B cell (primary cell): ENCODE results near the gene UBE2G2. TPM values are rescaled to one million over a fixed set of nuclear protein-coding genes. Genes with fewer than 3 reads are reported as not detected.

Experiments used
- ATAC-seq: fragments of 200-7000 bp; cut with Tn5 transposase; one replicate; pipeline ENCODE4 v1.10.0; 2021; ENCODE audit warnings: low read depth, mild to moderate bottlenecking, moderate number of reproducible peaks, moderate library complexity
- CTCF ChIA-PET: fragments of 350-600 bp; sonication (Branson Sonifier 250); formaldehyde crosslinking; loops from one replicate; lab custom pipeline; 2021; ENCODE audit warnings: antibody characterized with exemption, inconsistent platforms; lab: Charles Lee
- POLR2A ChIA-PET: fragments of 350-600 bp; sonication (Branson Sonifier 250); formaldehyde crosslinking; loops from one replicate; lab custom pipeline; 2021; ENCODE audit warnings: antibody characterized with exemption; lab: Charles Lee
- DNase-seq: peaks from one replicate; pipeline ENCODE4 v3.0.0; 2013
- H2AFZ ChIP-seq: 2 replicates; pipeline ENCODE4 v1.6.1; 2012; ENCODE audit warnings: mild to moderate bottlenecking, low read depth, low read length; ENCODE audit not compliant: insufficient read depth, poor library complexity, severe bottlenecking
- H3K27ac ChIP-seq, 2 donors: 1 replicate in 1 of 2; 2 replicates in 1 of 2; pipeline ENCODE4 v1.5.1; 2012 to 2013; ENCODE audit warnings: low read length in 2 of 2, mild to moderate bottlenecking in 2 of 2, moderate library complexity in 1 of 2
- H3K27me3 ChIP-seq, 4 experiments: fragments of 200-600 bp in 1 of 4; sonication (generic) in 1 of 4; replicated peaks in 1 of 4; 1 replicate in 2 of 4; 2 replicates in 2 of 4; pipeline versions ENCODE4 v1.6.1 to v1.7.0; 2013 to 2016; ENCODE audit warnings: low read length in 3 of 4, mild to moderate bottlenecking in 2 of 4, mixed read lengths in 1 of 4, moderate library complexity in 1 of 4; ENCODE audit not compliant: insufficient read depth in 4 of 4, control insufficient read depth in 3 of 4; ENCODE audit errors: control extremely low read depth in 1 of 4
- H3K36me3 ChIP-seq, 2 experiments: replicated peaks in 1 of 2; 1 replicate in 1 of 2; 2 replicates in 1 of 2; pipeline versions ENCODE4 v1.6.1 to v1.7.1; 2013; ENCODE audit warnings: low read length in 1 of 2; ENCODE audit not compliant: insufficient read depth in 2 of 2, control insufficient read depth in 1 of 2; ENCODE audit errors: control extremely low read depth in 1 of 2, extremely low read depth in 1 of 2
- H3K4me1 ChIP-seq, 2 donors: fragments of 200-600 bp in 1 of 2; sonication (generic) in 1 of 2; 1 replicate in 1 of 2; 2 replicates in 1 of 2; pipeline versions ENCODE4 v1.5.1 to v1.6.1; 2013 to 2017; ENCODE audit warnings: low read length in 2 of 2; ENCODE audit not compliant: control insufficient read depth in 2 of 2, insufficient read depth in 2 of 2
- H3K4me2 ChIP-seq: replicated peaks from 2 replicates; pipeline ENCODE3; 2012; ENCODE audit warnings: mild to moderate bottlenecking, low read depth, low read length; ENCODE audit not compliant: poor library complexity, severe bottlenecking
- H3K4me3 ChIP-seq, 5 experiments: fragments of 200-600 bp in 1 of 5; sonication (generic) in 1 of 5; 1 replicate in 3 of 5; 2 replicates in 2 of 5; pipeline versions ENCODE4 v1.5.1 to v1.7.0; 2011 to 2016; ENCODE audit warnings: low read length in 4 of 5, mild to moderate bottlenecking in 4 of 5, low read depth in 2 of 5, control low read depth in 1 of 5, moderate library complexity in 1 of 5; ENCODE audit not compliant: insufficient read depth in 1 of 5; ENCODE audit errors: control extremely low read depth in 1 of 5, extremely low read depth in 1 of 5
- H3K79me2 ChIP-seq: fragments of 200-600 bp; sonication (generic); one replicate; pipeline ENCODE4 v1.6.0; 2016; ENCODE audit warnings: low read length; ENCODE audit not compliant: control insufficient read depth, insufficient read depth
- H3K9ac ChIP-seq: fragments of 200-600 bp; sonication (generic); 2 replicates; pipeline ENCODE4 v1.6.1; 2017; ENCODE audit warnings: mild to moderate bottlenecking, low read length, moderate library complexity
- H3K9me3 ChIP-seq, 3 donors: one replicate each; pipeline versions ENCODE4 v1.6.1 to v1.7.1; 2013; ENCODE audit warnings: low read length in 2 of 3; ENCODE audit not compliant: control insufficient read depth in 2 of 3, insufficient read depth in 1 of 3; ENCODE audit errors: control extremely low read depth in 1 of 3
- H4K20me1 ChIP-seq: 2 replicates; pipeline ENCODE4 v1.6.0; 2012; ENCODE audit warnings: mild to moderate bottlenecking, low read length; ENCODE audit not compliant: insufficient read depth, control insufficient read depth, poor library complexity, severe bottlenecking
- H3K27ac Mint-ChIP-seq: one replicate; pipeline ENCODE4 v1.8.0; 2021; ENCODE audit warnings: mixed read lengths
- H3K27me3 Mint-ChIP-seq: one replicate; pipeline ENCODE4 v1.8.0; 2021; ENCODE audit warnings: mixed read lengths
- H3K4me1 Mint-ChIP-seq: one replicate; pipeline ENCODE4 v1.8.0; 2021; ENCODE audit warnings: mixed read lengths
- H3K4me3 Mint-ChIP-seq: one replicate; pipeline ENCODE4 v1.8.0; 2021; ENCODE audit warnings: mixed read lengths
- H3K9me3 Mint-ChIP-seq: one replicate; pipeline ENCODE4 v1.8.0; 2022; ENCODE audit warnings: mixed read lengths; ENCODE audit not compliant: insufficient read depth
- CTCF ChIP-seq: fragments of 200-600 bp; IDR thresholded peaks from one replicate; pipeline ENCODE4 v1.8.0; 2022; ENCODE audit warnings: antibody characterized with exemption, mild to moderate bottlenecking
- EZH2 ChIP-seq: IDR thresholded peaks from 2 replicates; pipeline ENCODE4 v1.6.1; 2012; ENCODE audit warnings: borderline replicate concordance, low read depth, mild to moderate bottlenecking, moderate library complexity, low read length; ENCODE audit not compliant: insufficient read depth, poor library complexity, severe bottlenecking
- WGBS: methylation state at CpG from one replicate; pipeline ENCODE4 v1.1.5; 2013; ENCODE audit warnings: missing lambda C conversion rate; ENCODE audit not compliant: insufficient coverage; 5-methylcytosine and 5-hydroxymethylcytosine counted together
- intact Hi-C: fragments of 100-400 bp; cut with micrococcal nuclease; formaldehyde crosslinking; loops from one replicate; pipeline ENCODE4 v1.10.0; 2022
- polyA plus RNA-seq: library from polyadenylated mRNA; depleted of rRNA; stranded (reverse); fragments of >200 nt; gene quantifications from 2 replicates; pipeline ENCODE4 v1.2.3, GENCODE V29; 2012
- total RNA-seq, 2 donors: library from RNA; stranded (reverse); fragments of 120-200 nt in 1 of 2; gene quantifications; 1 replicate in 1 of 2; 2 replicates in 1 of 2; pipeline versions ENCODE4 v1.2.3 to v1.2.4, GENCODE V29; 2013 to 2022

The UBE2G2 gene
- total and polyA plus RNA-seq, 2 donors (not counting 1 experiment from before 2014, with no cell fraction given), result 96.4 to 109 TPM

- Histone ChIP-seq H3K79me2 (peaks cover 58% of the 10 kb centered on the region), H3K4me2 (no peak overlapping the region), H3K36me3 (peaks cover 0 to 12% of the 10 kb centered on the region in 2 experiments), H3K27ac (no peak overlapping the region), H4K20me1 (peaks cover 70% of the 10 kb centered on the region), H3K9me3 (peaks cover 0 to 3% (median 0%) of the 10 kb centered on the region in 3 donors), H2AFZ (no peak overlapping the region), H3K9ac (no peak overlapping the region), H3K4me1 (peaks cover 5 to 16% of the 10 kb centered on the region in 2 donors), H3K4me3 (no peak overlapping the region), H3K27me3 (no peaks in the 10 kb centered on the region)
- peaks cover 12% of the 10 kb centered on the region for H3K4me1 Mint-ChIP-seq
- no peak for ATAC-seq
- no peaks in the 10 kb centered on the region for H3K9me3 Mint-ChIP-seq
- WGBS, result 92% methylated on average over 6 of the region's 11 CpGs
- intact Hi-C loops, result loop anchor here (5.0 to 10.0 kb wide), 3 partner anchors 118 to 1840 kb away; partner anchors contain the start of genes ADARB1 and PKNOX1
- DNase-seq, result no peak
- CTCF ChIA-PET, result interaction anchor here (1.1 to 1.3 kb wide), 2 partner anchors 10 to 59 kb away, joined by 3 to 4 read pairs; no protein-coding TSS in a partner anchor
- POLR2A ChIA-PET, result no interaction called here
- TF ChIP-seq EZH2 (no peak), CTCF (no peak)
- H3K27me3 Mint-ChIP-seq, result no peaks in the 10 kb centered on the region
- peak overlapping the region; percentile 32 for H3K27ac Mint-ChIP-seq
- no peak overlapping the region for H3K4me3 Mint-ChIP-seq
Measured at GRCh38 chr21:44814498-44815023, 12.9 kb upstream of the UBE2G2 start.

GRCh38 chr21:44813727-44814126 is 12.1 kb upstream of the UBE2G2 start:
- Mint-ChIP-seq H3K4me1 (peaks cover 12% of the 10 kb centered on the region), H3K9me3 (no peaks in the 10 kb centered on the region), H3K4me3 (no peak overlapping the region), H3K27ac (no peak overlapping the region), H3K27me3 (no peaks in the 10 kb centered on the region)
- Histone ChIP-seq H3K36me3 (peaks cover 0 to 15% of the 10 kb centered on the region in 2 experiments), H3K4me3 (no peak overlapping the region), H3K27ac (no peak overlapping the region), H3K9me3 (peaks cover 0 to under 1% (median 0%) of the 10 kb centered on the region in 3 donors), H3K79me2 (peaks cover 61% of the 10 kb centered on the region), H3K27me3 (no peaks in the 10 kb centered on the region), H3K9ac (no peak overlapping the region), H4K20me1 (peaks cover 70% of the 10 kb centered on the region), H3K4me1 (peaks cover 5 to 12% of the 10 kb centered on the region in 2 donors), H2AFZ (no peak overlapping the region), H3K4me2 (no peak overlapping the region)
- intact Hi-C loops, result loop anchor here (10.0 kb wide), 2 partner anchors 261 to 1839 kb away; partner anchors contain the start of genes ADARB1 and PKNOX1
- POLR2A ChIA-PET, result no interaction called here
- CTCF ChIA-PET, result no interaction called here
- WGBS, result 84% methylated on average over 18 of the region's 18 CpGs
- TF ChIP-seq CTCF (no peak), EZH2 (no peak)
- no peak for DNase-seq
- no peak for ATAC-seq
